Measurements from ENCODE around the gene PGBD1. TPM values are rescaled to one million over a fixed set of nuclear protein-coding genes. Genes with fewer than 3 reads are reported as not detected.

PGBD1 gene
- total and polyA plus RNA-seq, 10 of the 15 experiments (the other 5 are each of a cell fraction or from before 2014, with no cell fraction given): 1.9 to 4.9 (median 3.8) TPM

GRCh38 chr6:28248916-28249315 lies 32.5 kb upstream of the PGBD1 start:
- no TSS peak for BruUV-seq (replicated peaks)
- Histone ChIP-seq H3K27ac (ENCODE audit: control insufficient read depth, insufficient read depth) (no peak overlapping the region), H3K4me1 (ENCODE audit: control insufficient read depth, insufficient read depth, low read length) (no peaks in the 10 kb centered on the region), H2AFZ (ENCODE audit: control insufficient read depth, low read depth, low read length) (no peak overlapping the region), H3K9me3 (replicated peaks; ENCODE audit: control insufficient read depth, insufficient read depth, low read length) (no peaks in the 10 kb centered on the region), H4K20me1 (ENCODE audit: control insufficient read depth, insufficient read depth) (no peaks in the 10 kb centered on the region), H3K4me2 (ENCODE audit: control insufficient read depth, insufficient read depth) (no peak overlapping the region), H3K9ac (ENCODE audit: control insufficient read depth, insufficient read depth, low read length) (no peak overlapping the region), H3K27me3 (replicated peaks in 1 of 2; ENCODE audit: control insufficient read depth in 2 of 2, insufficient read depth in 2 of 2, low read length in 1 of 2) (no peaks in the 10 kb centered on the region), H3K36me3 (ENCODE audit: control insufficient read depth in 2 of 2, insufficient read depth in 2 of 2, low read length in 1 of 2) (peaks cover 0 to 12% of the 10 kb centered on the region in 2 experiments; a peak in 3 of 4 replicates), H3K79me2 (ENCODE audit: control insufficient read depth, insufficient read depth, low read length) (peaks cover 14% of the 10 kb centered on the region), H3K4me3 (no peak overlapping the region)
- TF ChIP-seq CHD1 (IDR thresholded peaks at IDR 0.05; ENCODE audit: low read depth, low read length) (no peak), SP1 (IDR thresholded peaks at IDR 0.05; ENCODE audit: low read depth, low read length) (no peak), CBX5 (IDR thresholded peaks at IDR 0.05; ENCODE audit: low read depth) (no peak), WRNIP1 (IDR thresholded peaks at IDR 0.05; ENCODE audit: borderline replicate concordance, low read depth, low read length) (no peak), STAT3 (IDR thresholded peaks at IDR 0.05; ENCODE audit: low read depth, low read length) (no peak), CREM (IDR thresholded peaks at IDR 0.05; ENCODE audit: low read depth) (no peak), NRF1 (conservative IDR thresholded peaks at IDR 0.05; ENCODE audit: low read depth, low read length) (no peak), SIX5 (IDR thresholded peaks at IDR 0.05; ENCODE audit: low read depth, low read length, severe bottlenecking) (no peak), HDAC6 (IDR thresholded peaks at IDR 0.05; ENCODE audit: unreplicated experiment) (no peak), MTA3 (IDR thresholded peaks at IDR 0.05; ENCODE audit: borderline replicate concordance, low read length) (no peak), ELK1 (IDR thresholded peaks at IDR 0.05; ENCODE audit: low read depth, low read length) (no peak), PAX5 (IDR thresholded peaks at IDR 0.05; ENCODE audit: borderline replicate concordance, low read depth, low read length) (no peak), TCF12 (IDR thresholded peaks at IDR 0.05; ENCODE audit: low read depth, low read length) (no peak), EED (IDR thresholded peaks at IDR 0.05; ENCODE audit: low read depth) (no peak), ATF3 (IDR thresholded peaks at IDR 0.05; ENCODE audit: borderline replicate concordance, extremely low read depth, low read depth, low read length) (no peak), CHD4 (IDR thresholded peaks at IDR 0.05) (no peak), ZZZ3 (IDR thresholded peaks at IDR 0.05; ENCODE audit: control insufficient read depth, insufficient read length, low read depth) (no peak)
- intact Hi-C loops (cut with micrococcal nuclease; ENCODE audit: unreplicated experiment): no loop called here
- DNase-seq (ENCODE audit: low read depth, low spot score) (no peak), FAIRE-seq (no peak), ATAC-seq (no peak)
- in situ Hi-C loops (cut with MboI): no loop called here
- POLR2A ChIA-PET: interaction anchor here (0.6 kb wide), 1 partner anchor 18 kb away, joined by 3 read pairs; the partner anchor contains the start of gene ZSCAN26
- CTCF ChIA-PET: interaction anchor here (1.8 kb wide), 1 partner anchor 19 kb away, joined by 8 read pairs; no protein-coding TSS in a partner anchor
- RAD21 ChIA-PET (ENCODE audit: unreplicated experiment): interaction anchor here (2.3 kb wide), 1 partner anchor 22 kb away, joined by 6 read pairs; no protein-coding TSS in a partner anchor
- 38% methylated on average over 1 of the region's 1 CpG for WGBS (ENCODE audit: insufficient coverage, insufficient replicate concordance, low lambda C conversion rate, missing lambda C conversion rate)
- SMC1A ChIA-PET (ENCODE audit: uncharacterized antibody, unreplicated experiment): interaction anchor here (1.7 kb wide), 1 partner anchor 108 kb away, joined by 6 read pairs; the partner anchor contains the start of gene ZKSCAN8
